Trophoblast cell (in vitro differentiated cells and primary cell): ENCODE data around the gene TMEM135.

Experiments used
- DNase-seq, 2 donors: peaks; one replicate each; pipeline ENCODE4 v3.0.0-alpha.2; 2016
- H2AFZ ChIP-seq: 2 replicates; pipeline ENCODE4 v1.6.1; 2013; ENCODE audit warnings: low read length, moderate library complexity, mild to moderate bottlenecking; ENCODE audit not compliant: insufficient read depth, poor library complexity
- H2AK5ac ChIP-seq: 2 replicates; pipeline ENCODE4 v1.6.1; 2013; ENCODE audit warnings: mild to moderate bottlenecking, low read length
- H2BK120ac ChIP-seq: 2 replicates; pipeline ENCODE4 v1.6.1; 2013; ENCODE audit warnings: low read length, mild to moderate bottlenecking, moderate library complexity; ENCODE audit not compliant: insufficient read depth, poor library complexity
- H2BK12ac ChIP-seq: 2 replicates; pipeline ENCODE4 v1.6.1; 2013; ENCODE audit warnings: mild to moderate bottlenecking, low read length, moderate library complexity
- H2BK5ac ChIP-seq: 2 replicates; pipeline ENCODE4 v1.6.1; 2013; ENCODE audit warnings: low read length, low read depth, moderate library complexity, mild to moderate bottlenecking; ENCODE audit not compliant: poor library complexity
- H3K14ac ChIP-seq: 2 replicates; pipeline ENCODE4 v1.6.1; 2013; ENCODE audit warnings: mild to moderate bottlenecking, low read length
- H3K18ac ChIP-seq: 2 replicates; pipeline ENCODE4 v1.6.1; 2013; ENCODE audit warnings: mild to moderate bottlenecking, low read length
- H3K23ac ChIP-seq: 2 replicates; pipeline ENCODE4 v1.6.1; 2013; ENCODE audit warnings: low read length
- H3K27ac ChIP-seq: 2 replicates; pipeline ENCODE4 v1.5.1; 2013; ENCODE audit warnings: low read depth, mild to moderate bottlenecking, inconsistent platforms, low read length, moderate library complexity
- H3K27me3 ChIP-seq: 2 replicates; pipeline ENCODE4 v1.6.1; 2013; ENCODE audit warnings: inconsistent platforms, mild to moderate bottlenecking, low read length, moderate library complexity; ENCODE audit not compliant: insufficient read depth
- H3K36me3 ChIP-seq, 2 experiments: 1 replicate in 1 of 2; 2 replicates in 1 of 2; pipeline ENCODE4 v1.6.1; 2013; ENCODE audit warnings: low read length in 2 of 2, mild to moderate bottlenecking in 2 of 2, moderate library complexity in 1 of 2; ENCODE audit not compliant: insufficient read depth in 2 of 2, control insufficient read depth in 1 of 2
- H3K4ac ChIP-seq: 2 replicates; pipeline ENCODE4 v1.6.1; 2013; ENCODE audit warnings: low read depth, mild to moderate bottlenecking, low read length, moderate library complexity
- H3K4me1 ChIP-seq, 2 experiments: 1 replicate in 1 of 2; 2 replicates in 1 of 2; pipeline ENCODE4 v1.6.1; 2013; ENCODE audit warnings: low read length in 2 of 2, mild to moderate bottlenecking in 2 of 2, moderate library complexity in 1 of 2; ENCODE audit not compliant: insufficient read depth in 2 of 2, control insufficient read depth in 1 of 2
- H3K4me2 ChIP-seq: 2 replicates; pipeline ENCODE4 v1.6.1; 2013; ENCODE audit warnings: inconsistent platforms, mild to moderate bottlenecking, low read length, moderate library complexity
- H3K4me3 ChIP-seq: 2 replicates; pipeline ENCODE4 v1.5.1; 2013; ENCODE audit warnings: mild to moderate bottlenecking, low read depth, low read length, inconsistent platforms
- H3K79me1 ChIP-seq: one replicate; pipeline ENCODE4 v1.6.1; 2013; ENCODE audit warnings: low read length
- H3K79me2 ChIP-seq: 2 replicates; pipeline ENCODE4 v1.6.1; 2013; ENCODE audit warnings: low read length, mild to moderate bottlenecking; ENCODE audit not compliant: control insufficient read depth, insufficient read depth, poor library complexity
- H3K9ac ChIP-seq: 2 replicates; pipeline ENCODE4 v1.6.1; 2013; ENCODE audit warnings: mild to moderate bottlenecking, low read length
- H3K9me3 ChIP-seq: 2 replicates; pipeline ENCODE4 v1.6.1; 2013; ENCODE audit warnings: low read depth, mild to moderate bottlenecking, control low read depth, inconsistent platforms, low read length; ENCODE audit not compliant: insufficient read depth
- H4K12ac ChIP-seq: 2 replicates; pipeline ENCODE4 v1.6.1; 2013; ENCODE audit warnings: low read depth, mild to moderate bottlenecking, low read length, moderate library complexity
- H4K8ac ChIP-seq: 2 replicates; pipeline ENCODE4 v1.6.1; 2013; ENCODE audit warnings: low read depth, mild to moderate bottlenecking, low read length, moderate library complexity
- H4K91ac ChIP-seq: one replicate; pipeline ENCODE4 v1.6.1; 2013; ENCODE audit warnings: low read depth, mild to moderate bottlenecking, low read length, moderate library complexity
- WGBS: extraction: QIAGEN DNeasy Blood & Tissue Kit; methylation state at CpG from one replicate; pipeline ENCODE4 v1.1.7; 2013; ENCODE audit warnings: missing lambda C conversion rate; ENCODE audit not compliant: insufficient read length, insufficient coverage; ENCODE audit errors: extremely low coverage; 5-methylcytosine and 5-hydroxymethylcytosine counted together

Gene TMEM135

DNA sequence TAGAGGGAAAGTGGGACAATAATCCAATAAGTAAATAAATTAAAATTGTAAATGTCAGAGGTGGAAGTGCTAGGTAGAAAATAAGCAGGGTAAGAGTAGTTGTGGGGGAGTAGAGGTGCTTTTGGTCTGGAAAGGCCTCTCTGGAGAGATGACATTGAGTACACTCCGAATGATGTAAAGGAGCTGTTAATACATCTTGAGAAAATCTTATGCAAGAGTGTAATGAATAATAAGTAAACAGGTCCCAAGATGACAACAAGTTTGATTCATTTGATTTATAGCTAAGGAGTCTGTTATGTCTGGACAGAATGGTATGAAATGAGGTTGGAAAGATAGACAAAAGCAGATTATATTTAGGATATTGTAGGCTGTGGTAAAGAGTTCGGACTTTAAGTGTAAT lies 87.5 kb downstream of the TMEM135 start:
- Histone ChIP-seq H3K27me3 (no peaks in the 10 kb centered on the region), H3K9me3 (no peaks in the 10 kb centered on the region), H3K4me1 (no peaks in the 10 kb centered on the region), H4K8ac (no peak overlapping the region), H3K23ac (no peak overlapping the region), H2AFZ (no peak overlapping the region), H2BK5ac (no peak overlapping the region), H3K79me1 (no peaks in the 10 kb centered on the region), H2AK5ac (no peak overlapping the region), H4K12ac (no peak overlapping the region), H3K18ac (no peak overlapping the region), H4K91ac (no peak overlapping the region), H3K4ac (no peak overlapping the region), H3K4me3 (no peak overlapping the region), H3K4me2 (no peak overlapping the region), H3K27ac (no peak overlapping the region), H3K36me3 (no peaks in the 10 kb centered on the region), H3K9ac (no peak overlapping the region), H2BK120ac (no peak overlapping the region), H2BK12ac (no peak overlapping the region), H3K79me2 (no peaks in the 10 kb centered on the region), H3K14ac (no peak overlapping the region)
- no peak for DNase-seq
- WGBS, result no CpG with 5 or more reads among the region's 2 CpGs

DNA sequence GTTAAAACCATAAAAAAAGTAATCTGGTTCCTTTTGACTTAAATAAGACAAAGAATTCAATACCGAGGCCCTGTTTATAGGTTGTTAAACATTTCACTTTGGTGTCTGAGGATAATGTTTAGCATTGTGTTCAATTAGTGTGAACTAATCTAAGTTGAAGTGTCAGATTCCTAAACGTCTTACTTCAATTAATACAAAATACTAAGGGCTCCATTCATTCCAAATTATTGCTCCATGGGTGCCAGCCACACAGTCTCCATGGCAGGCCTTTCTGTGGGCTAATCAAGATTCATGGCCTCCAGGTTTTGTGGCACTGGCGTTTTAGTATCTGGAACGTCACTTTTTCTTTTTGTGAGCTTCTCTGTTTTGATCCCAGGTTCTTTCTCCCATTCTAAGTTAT lies 89.4 kb downstream of the TMEM135 start:
- H3K27ac ChIP-seq, result no peak overlapping the region
- H3K4ac ChIP-seq, result no peak overlapping the region
- H3K9ac ChIP-seq, result no peak overlapping the region
- H3K18ac ChIP-seq, result no peak overlapping the region
- DNase-seq, result peak in 1 of 2 donors; percentile 25
- H2AK5ac ChIP-seq, result no peak overlapping the region
- no peaks in the 10 kb centered on the region for H3K4me1 ChIP-seq
- H3K79me1 ChIP-seq, result no peaks in the 10 kb centered on the region
- H3K23ac ChIP-seq, result no peak overlapping the region
- H2AFZ ChIP-seq, result no peak overlapping the region
- no peaks in the 10 kb centered on the region for H3K79me2 ChIP-seq
- H3K27me3 ChIP-seq, result no peaks in the 10 kb centered on the region
- H4K12ac ChIP-seq, result no peak overlapping the region
- H3K36me3 ChIP-seq, result no peaks in the 10 kb centered on the region
- no peak overlapping the region for H3K4me3 ChIP-seq
- H2BK12ac ChIP-seq, result no peak overlapping the region
- H2BK120ac ChIP-seq, result no peak overlapping the region
- WGBS, result no CpG with 5 or more reads among the region's 4 CpGs
- no peak overlapping the region for H3K14ac ChIP-seq
- no peak overlapping the region for H2BK5ac ChIP-seq
- H3K4me2 ChIP-seq, result no peak overlapping the region
- H4K91ac ChIP-seq, result no peak overlapping the region
- H3K9me3 ChIP-seq, result no peaks in the 10 kb centered on the region
- H4K8ac ChIP-seq, result no peak overlapping the region

DNA sequence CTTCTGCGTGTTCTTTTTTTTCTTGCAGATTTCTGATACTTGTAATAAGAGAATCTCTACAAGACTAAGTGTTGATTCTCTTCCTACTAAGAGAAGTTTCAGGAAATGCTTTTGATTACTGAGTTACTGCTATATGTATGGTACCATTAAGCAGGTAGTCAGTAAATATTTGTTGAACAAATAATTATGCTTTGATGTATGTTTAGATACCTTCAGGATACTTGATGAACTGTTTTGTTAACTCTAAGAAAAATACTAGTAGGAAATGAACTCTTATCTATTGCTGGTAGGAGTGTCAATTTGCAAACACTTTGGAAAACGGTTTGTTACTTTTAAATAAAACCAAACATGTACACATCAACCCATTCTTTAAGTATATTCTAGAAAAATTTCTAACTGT lies 90.6 kb downstream of the TMEM135 start:
- Histone ChIP-seq H3K27ac (no peak overlapping the region), H3K4me2 (no peak overlapping the region), H3K14ac (no peak overlapping the region), H3K79me1 (no peaks in the 10 kb centered on the region), H2BK5ac (no peak overlapping the region), H3K18ac (no peak overlapping the region), H3K4me1 (no peaks in the 10 kb centered on the region), H3K4ac (no peak overlapping the region), H2AK5ac (no peak overlapping the region), H3K27me3 (no peaks in the 10 kb centered on the region), H3K9ac (no peak overlapping the region), H3K36me3 (no peaks in the 10 kb centered on the region), H3K79me2 (no peaks in the 10 kb centered on the region), H4K12ac (no peak overlapping the region), H4K91ac (no peak overlapping the region), H3K4me3 (no peak overlapping the region), H2BK12ac (no peak overlapping the region), H4K8ac (no peak overlapping the region), H2AFZ (no peak overlapping the region), H3K23ac (no peak overlapping the region), H2BK120ac (no peak overlapping the region), H3K9me3 (no peaks in the 10 kb centered on the region)
- no CpG with 5 or more reads among the region's 2 CpGs for WGBS
- no peak for DNase-seq

DNA sequence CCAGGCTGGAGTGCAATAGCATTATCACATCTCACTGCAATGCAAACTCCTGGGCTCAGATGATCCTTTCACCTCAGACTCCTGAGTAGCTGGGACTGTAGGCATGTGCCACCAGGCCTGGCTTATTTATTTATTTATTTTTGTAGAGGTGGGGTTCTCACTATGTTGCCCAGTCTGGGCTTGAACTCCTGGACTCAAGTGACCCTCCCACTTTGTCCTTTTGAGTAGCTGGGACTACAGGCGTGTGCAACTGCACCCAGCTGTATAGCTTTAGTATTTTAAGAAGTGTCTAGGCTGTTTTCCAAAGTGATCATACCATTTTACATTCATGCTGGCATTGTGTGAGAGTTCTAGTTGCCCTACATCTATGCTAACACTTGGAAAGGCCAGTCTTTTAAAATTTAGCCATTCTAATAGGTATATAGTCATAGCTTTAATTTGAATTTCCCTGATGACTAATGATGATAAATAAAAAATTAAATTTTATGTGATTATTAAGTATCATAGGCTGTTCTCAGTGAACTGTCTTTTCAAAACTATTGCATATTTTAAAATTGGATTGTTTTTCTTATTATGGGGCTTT lies 96.9 kb downstream of the TMEM135 start:
- Histone ChIP-seq H4K8ac (no peak overlapping the region), H2AFZ (no peak overlapping the region)
- WGBS, result no CpG with 5 or more reads among the region's 1 CpG

More for the DNA sequence above, 96.9 kb downstream of the TMEM135 start:
- Histone ChIP-seq H3K4me2 (no peak overlapping the region), H2BK5ac (no peak overlapping the region), H3K18ac (no peak overlapping the region), H3K4me1 (no peaks in the 10 kb centered on the region), H3K4me3 (no peak overlapping the region), H3K27ac (no peak overlapping the region), H3K23ac (no peak overlapping the region), H3K36me3 (no peaks in the 10 kb centered on the region), H3K27me3 (no peaks in the 10 kb centered on the region), H4K12ac (no peak overlapping the region), H3K4ac (no peak overlapping the region), H2AK5ac (no peak overlapping the region), H3K79me1 (no peaks in the 10 kb centered on the region), H3K79me2 (no peaks in the 10 kb centered on the region), H3K14ac (no peak overlapping the region), H2BK12ac (no peak overlapping the region), H4K91ac (no peak overlapping the region), H3K9ac (no peak overlapping the region), H2BK120ac (no peak overlapping the region), H3K9me3 (no peaks in the 10 kb centered on the region)
- no peak for DNase-seq
